Right lobe of liver (tissue), 4 donors: Measurements from ENCODE around the gene NES.

ENCODE experiments used
- POLR2A ChIP-seq: fragments of 450-650 bp; IDR thresholded peaks from one replicate; pipeline ENCODE4 v1.6.1; 2017; ENCODE audit warnings: antibody characterized with exemption, mild to moderate bottlenecking
- TF ChIP-seq, protein P1 (sequence below), 4 donors: fragments of 200-600 bp in 3 of 4; fragments of 450-650 bp in 1 of 4; IDR thresholded peaks; one replicate each; pipeline versions ENCODE4 v1.5.1 to v1.8.0; 2016 to 2022; ENCODE audit warnings: antibody characterized with exemption in 4 of 4, mild to moderate bottlenecking in 2 of 4
- donor health status: DM: no; HTN: no; CAD: no.
- donor health status: DM: no; HTN: no; CAD: no.
- donor health status: DM: no; HTN: yes; CAD: no.

DNA sequence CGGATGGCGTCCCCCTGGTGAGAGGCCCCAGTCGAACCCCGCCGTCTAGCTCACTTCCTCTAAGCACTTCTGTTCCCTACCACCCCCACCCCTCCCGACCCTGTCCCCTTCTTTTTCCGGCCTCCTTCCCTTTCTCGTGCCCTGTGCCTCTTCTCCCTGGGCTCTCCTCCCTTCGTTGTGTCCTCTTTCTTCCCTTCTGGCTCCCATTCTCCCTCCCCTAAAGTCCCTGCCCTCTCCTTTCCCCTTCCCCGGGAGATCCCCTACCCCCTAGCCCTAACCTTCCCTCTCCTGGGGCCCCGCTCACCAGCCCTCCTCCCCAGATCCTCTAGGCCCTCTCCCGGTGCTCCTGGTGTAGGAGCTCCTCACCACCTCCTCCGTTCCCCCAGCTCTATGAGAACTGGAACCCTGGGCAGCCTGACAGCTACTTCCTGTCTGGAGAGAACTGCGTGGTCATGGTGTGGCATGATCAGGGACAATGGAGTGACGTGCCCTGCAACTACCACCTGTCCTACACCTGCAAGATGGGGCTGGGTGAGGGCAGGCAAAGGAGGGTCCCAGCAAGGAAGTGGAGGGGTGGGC lies 19.4 kb downstream of the NES start:
- TF ChIP-seq, protein P1, sequence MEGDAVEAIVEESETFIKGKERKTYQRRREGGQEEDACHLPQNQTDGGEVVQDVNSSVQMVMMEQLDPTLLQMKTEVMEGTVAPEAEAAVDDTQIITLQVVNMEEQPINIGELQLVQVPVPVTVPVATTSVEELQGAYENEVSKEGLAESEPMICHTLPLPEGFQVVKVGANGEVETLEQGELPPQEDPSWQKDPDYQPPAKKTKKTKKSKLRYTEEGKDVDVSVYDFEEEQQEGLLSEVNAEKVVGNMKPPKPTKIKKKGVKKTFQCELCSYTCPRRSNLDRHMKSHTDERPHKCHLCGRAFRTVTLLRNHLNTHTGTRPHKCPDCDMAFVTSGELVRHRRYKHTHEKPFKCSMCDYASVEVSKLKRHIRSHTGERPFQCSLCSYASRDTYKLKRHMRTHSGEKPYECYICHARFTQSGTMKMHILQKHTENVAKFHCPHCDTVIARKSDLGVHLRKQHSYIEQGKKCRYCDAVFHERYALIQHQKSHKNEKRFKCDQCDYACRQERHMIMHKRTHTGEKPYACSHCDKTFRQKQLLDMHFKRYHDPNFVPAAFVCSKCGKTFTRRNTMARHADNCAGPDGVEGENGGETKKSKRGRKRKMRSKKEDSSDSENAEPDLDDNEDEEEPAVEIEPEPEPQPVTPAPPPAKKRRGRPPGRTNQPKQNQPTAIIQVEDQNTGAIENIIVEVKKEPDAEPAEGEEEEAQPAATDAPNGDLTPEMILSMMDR (IDR thresholded peaks at IDR 0.05), result peak in 1 of 4 donors; percentile 2
- TF ChIP-seq POLR2A, result no peak
